Activated naive CD4-positive, alpha-beta T cell treated with anti-CD3 and anti-CD28 coated beads, Interleukin-2, amount 50 U/mL, for 72 hours (primary cell): Measurements from ENCODE around the gene ZNF157. TPM values are rescaled to one million over a fixed set of nuclear protein-coding genes. Genes with fewer than 3 reads are reported as not detected.
"Not testable (repeated sequence)": the region's sequence is repeated elsewhere in the genome, so short reads cannot be mapped to it uniquely, and the experiment has no call there.

Source experiments
- ATAC-seq, 2 donors: fragments of 150-1000 bp; cut with Tn5 transposase; 2 replicates each; pipeline ENCODE4 v1.10.0; 2021; ENCODE audit warnings: mild to moderate bottlenecking in 2 of 2, moderate library complexity in 2 of 2
- DNase-seq, 2 donors: peaks; one replicate each; pipeline ENCODE4 v3.0.0; 2021 to 2022; ENCODE audit warnings: low spot score in 2 of 2
- H3K27ac Mint-ChIP-seq, 2 donors: one replicate each; pipeline ENCODE4 v1.8.0; 2022; ENCODE audit warnings: mild to moderate bottlenecking in 2 of 2, mixed read lengths in 2 of 2
- H3K36me3 Mint-ChIP-seq, 2 donors: one replicate each; pipeline ENCODE4 v1.8.0; 2022; ENCODE audit warnings: mixed read lengths in 2 of 2
- H3K9me3 Mint-ChIP-seq, 2 donors: one replicate each; pipeline ENCODE4 v1.8.0; 2022; ENCODE audit warnings: mixed read lengths in 2 of 2
- total RNA-seq, 2 donors: library from RNA; stranded (reverse); gene quantifications; one replicate each; pipeline ENCODE4 v1.2.3, GENCODE V29; 2022

The ZNF157 gene
- 1 to 10 TPM; 1.0 to 2.6 TPM for total RNA-seq

- DNase-seq (no peak), ATAC-seq (no peak)
- H3K9me3 Mint-ChIP-seq: peaks cover 0 to 5% of the 10 kb centered on the region in 2 donors
- no peak within 1 kb of the TSS for H3K27ac Mint-ChIP-seq
- H3K36me3 Mint-ChIP-seq: peaks cover 10 to 12% of the 10 kb centered on the region in 2 donors
Measured at GRCh38 chrX:47370278-47370677, at the start of gene ZNF157. TSS of gene ZNF157 (plus strand) at chrX:47370578. CDS start at chrX:47370669, 91 bp downstream.

- Mint-ChIP-seq H3K36me3 (no peaks in the 10 kb centered on the region), H3K9me3 (no peaks in the 10 kb centered on the region), H3K27ac (no peak overlapping the region)
- ATAC-seq: no peak
- no peak for DNase-seq
Measured at GRCh38 chrX:47321386-47321785, 49.0 kb upstream of the ZNF157 start.

DNA sequence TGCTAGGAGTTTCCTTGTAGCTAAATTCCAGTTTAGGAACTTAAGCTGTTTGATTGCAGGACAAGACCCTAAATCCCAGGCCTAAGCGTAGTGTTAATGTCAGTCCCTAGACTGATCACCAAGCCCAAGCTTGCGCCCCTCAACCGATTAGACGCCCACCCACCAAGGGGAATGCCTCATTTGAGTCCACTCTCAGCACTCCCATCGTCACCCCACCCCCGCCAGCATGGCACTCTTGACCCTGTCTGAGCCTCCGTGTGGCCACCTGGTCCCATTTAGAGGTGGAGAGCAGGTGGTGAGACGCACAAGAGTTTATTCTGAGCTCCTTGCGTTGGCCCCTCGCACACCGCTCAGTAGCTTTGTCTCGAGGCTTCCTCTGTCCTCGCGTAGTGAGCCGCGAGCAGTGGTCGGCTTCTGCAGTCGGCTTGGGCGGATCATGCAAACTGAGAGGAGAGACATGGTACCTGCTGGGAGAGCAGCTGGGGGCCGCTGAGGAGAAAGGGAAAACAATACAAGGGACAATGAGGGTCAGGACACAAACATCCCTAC is 48.5 kb upstream of the ZNF157 start:
- H3K27ac Mint-ChIP-seq: no peak overlapping the region
- DNase-seq (no peak), ATAC-seq (no peak)
- H3K36me3 Mint-ChIP-seq: no peaks in the 10 kb centered on the region
- no peaks in the 10 kb centered on the region for H3K9me3 Mint-ChIP-seq

- no peaks in the 10 kb centered on the region for H3K9me3 Mint-ChIP-seq
- H3K27ac Mint-ChIP-seq: no peak overlapping the region
- no peak for DNase-seq
- H3K36me3 Mint-ChIP-seq: no peaks in the 10 kb centered on the region
- no peak for ATAC-seq
Measured at GRCh38 chrX:47327902-47328301, 42.5 kb upstream of the ZNF157 start.

- not testable (repeated sequence) for DNase-seq, H3K27ac Mint-ChIP-seq, ATAC-seq, H3K9me3 Mint-ChIP-seq, H3K36me3 Mint-ChIP-seq
Measured at GRCh38 chrX:47332729-47333128, 37.6 kb upstream of the ZNF157 start.

DNA sequence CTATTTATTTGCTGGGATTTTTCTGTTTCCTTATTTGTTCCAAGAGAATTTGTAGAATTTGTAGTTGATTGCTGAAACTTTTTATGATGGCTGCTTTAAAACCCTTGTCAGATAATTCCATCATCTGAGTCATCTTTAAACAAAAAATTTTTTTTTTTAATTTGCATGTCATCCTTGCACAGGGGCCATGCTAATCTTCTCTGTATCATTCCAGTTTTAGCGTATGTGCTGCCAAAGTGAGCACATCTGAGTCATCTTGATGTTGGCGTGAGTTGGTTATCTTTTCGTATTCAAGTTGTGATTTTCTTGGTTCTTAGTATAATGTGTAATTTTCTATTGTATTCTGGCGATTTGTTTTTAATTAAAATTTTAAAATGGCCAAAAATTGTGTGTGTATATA is 18.7 kb upstream of the ZNF157 start:
- no peaks in the 10 kb centered on the region for H3K9me3 Mint-ChIP-seq
- H3K27ac Mint-ChIP-seq: no peak overlapping the region
- H3K36me3 Mint-ChIP-seq: no peaks in the 10 kb centered on the region
- no peak for DNase-seq
- no peak for ATAC-seq

DNA sequence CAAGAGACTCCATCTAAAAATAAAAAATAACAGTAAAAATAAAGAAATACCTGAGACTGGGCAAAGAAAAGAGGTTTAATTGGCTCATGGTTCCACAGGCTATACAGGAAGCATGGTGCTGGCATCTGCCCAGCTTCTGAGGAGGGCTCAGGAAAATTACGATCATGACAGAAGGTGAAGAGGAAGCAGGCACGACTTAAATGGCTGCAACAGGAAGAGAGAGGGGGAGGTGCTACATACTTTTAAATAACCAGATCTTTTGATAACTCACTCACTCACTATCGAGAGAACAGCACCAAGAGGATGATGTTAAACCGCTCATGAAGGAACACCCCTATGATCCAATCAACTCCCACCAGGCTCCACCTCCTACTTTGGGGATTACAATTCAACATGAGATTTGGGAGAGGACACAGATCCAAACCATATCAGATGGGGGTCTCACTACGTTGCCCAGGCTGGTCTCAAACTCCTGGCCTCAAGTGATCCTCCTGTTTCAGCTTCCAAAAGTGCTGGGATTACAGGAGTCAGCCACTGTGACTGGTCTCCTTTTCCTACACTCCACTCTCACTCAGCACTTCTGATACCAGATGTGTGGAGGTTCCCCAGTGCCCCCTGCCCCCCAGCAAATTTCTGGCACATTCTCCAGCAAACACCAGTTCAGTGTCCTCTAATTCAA is 11.9 kb upstream of the ZNF157 start:
- DNase-seq: no peak
- Mint-ChIP-seq H3K27ac (peak overlapping the region; percentile 79 to 86), H3K9me3 (no peaks in the 10 kb centered on the region), H3K36me3 (peaks cover 0 to 8% of the 10 kb centered on the region in 2 donors)
- peak in 1 of 2 donors; percentile 75 for ATAC-seq

GRCh38 chrX:47360423-47361179 is 9.8 kb upstream of the ZNF157 start:
- no peak overlapping the region for H3K27ac Mint-ChIP-seq

GRCh38 chrX:47361538-47362511 is 8.6 kb upstream of the ZNF157 start:
- H3K9me3 Mint-ChIP-seq: peaks cover 0 to 3% of the 10 kb centered on the region in 2 donors
- no peak for DNase-seq
- ATAC-seq: peak; percentile 27 to 45
- peaks cover 8 to 15% of the 10 kb centered on the region in 2 donors for H3K36me3 Mint-ChIP-seq
- no peak overlapping the region for H3K27ac Mint-ChIP-seq

More at GRCh38 chrX:47360423-47361179, 9.8 kb upstream of the ZNF157 start:
- ATAC-seq: no peak
- Mint-ChIP-seq H3K36me3 (peaks cover 0 to 8% of the 10 kb centered on the region in 2 donors), H3K9me3 (no peaks in the 10 kb centered on the region)
- DNase-seq: no peak

- Mint-ChIP-seq H3K27ac (peak overlapping the region; percentile 96), H3K36me3 (peaks cover 10 to 12% of the 10 kb centered on the region in 2 donors), H3K9me3 (peaks cover 0 to 5% of the 10 kb centered on the region in 2 donors)
- ATAC-seq (peak; percentile 89 to 96), DNase-seq (peak; percentile 58 to 63)
Measured at GRCh38 chrX:47366041-47366722, 4.2 kb upstream of the ZNF157 start.

GRCh38 chrX:47373198-47373597 is 2.8 kb downstream of the ZNF157 start:
- Mint-ChIP-seq H3K27ac (no peak overlapping the region), H3K9me3 (no peaks in the 10 kb centered on the region)
- ATAC-seq: no peak

GRCh38 chrX:47380268-47380667 is 9.9 kb downstream of the ZNF157 start:
- H3K27ac Mint-ChIP-seq: peak overlapping the region in 1 of 2 donors; percentile 26
- no peaks in the 10 kb centered on the region for H3K9me3 Mint-ChIP-seq
- peak; percentile 20 to 57 for DNase-seq
- no peaks in the 10 kb centered on the region for H3K36me3 Mint-ChIP-seq
- ATAC-seq: peak; percentile 61 to 69

More at GRCh38 chrX:47373198-47373597, 2.8 kb downstream of the ZNF157 start:
- DNase-seq: no peak
- H3K36me3 Mint-ChIP-seq: no peaks in the 10 kb centered on the region

GRCh38 chrX:47380837-47381236 is 10.5 kb downstream of the ZNF157 start:
- not testable (repeated sequence) for ATAC-seq, H3K36me3 Mint-ChIP-seq, H3K9me3 Mint-ChIP-seq, DNase-seq
- H3K27ac Mint-ChIP-seq: peak overlapping the region in 1 of 2 donors; percentile 26

GRCh38 chrX:47384502-47384901 is 14.1 kb downstream of the ZNF157 start:
- DNase-seq: peak in 1 of 2 donors; percentile 68
- H3K9me3 Mint-ChIP-seq: no peaks in the 10 kb centered on the region
- ATAC-seq: peak; percentile 74
- no peak overlapping the region for H3K27ac Mint-ChIP-seq
- no peaks in the 10 kb centered on the region for H3K36me3 Mint-ChIP-seq

- Mint-ChIP-seq H3K27ac (peak overlapping the region in 1 of 2 donors; percentile 67), H3K9me3 (peaks cover 0 to 5% of the 10 kb centered on the region in 2 donors), H3K36me3 (no peaks in the 10 kb centered on the region)
- ATAC-seq (peak; percentile 52 to 87), DNase-seq (no peak)
Measured at GRCh38 chrX:47390780-47391179, 20.4 kb downstream of the ZNF157 start.

DNA sequence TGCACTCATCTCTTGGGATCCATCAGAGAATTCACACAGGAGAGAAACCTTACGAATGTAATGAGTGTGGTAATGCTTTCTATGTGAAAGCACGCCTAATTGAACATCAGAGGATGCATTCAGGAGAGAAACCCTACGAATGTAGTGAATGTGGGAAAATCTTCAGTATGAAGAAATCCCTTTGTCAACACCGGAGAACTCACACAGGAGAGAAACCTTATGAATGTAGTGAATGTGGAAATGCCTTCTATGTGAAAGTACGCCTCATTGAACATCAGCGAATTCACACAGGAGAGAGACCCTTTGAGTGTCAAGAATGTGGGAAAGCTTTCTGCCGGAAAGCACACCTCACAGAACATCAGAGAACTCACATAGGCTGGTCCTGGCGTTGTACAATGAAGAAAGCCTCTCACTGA is 42.8 kb downstream of the ZNF157 start:
- Mint-ChIP-seq H3K36me3 (peaks cover 36 to 39% of the 10 kb centered on the region in 2 donors), H3K9me3 (peaks cover 4 to 15% of the 10 kb centered on the region in 2 donors), H3K27ac (no peak overlapping the region)
- DNase-seq: no peak
- ATAC-seq: no peak
